Bronchial epithelial cell (primary cell): ENCODE data around the gene ABO. TPM values are rescaled to one million over a fixed set of nuclear protein-coding genes. Genes with fewer than 3 reads are reported as not detected.
"Not testable (repeated sequence)": the region's sequence is repeated elsewhere in the genome, so short reads cannot be mapped to it uniquely, and the experiment has no call there.

ENCODE experiments used
- DNase-seq: peaks from one replicate; pipeline ENCODE4 v3.0.0-alpha.2; 2010; ENCODE audit warnings: low read depth
- FAIRE-seq: peaks from 2 replicates; lab custom pipeline; 2011; peaks lifted over from hg19 to GRCh38; lab: Jason Lieb, UNC
- H3K27me3 ChIP-seq: 2 replicates; pipeline ENCODE4 v1.5.1; 2011; ENCODE audit warnings: low read length; ENCODE audit not compliant: control insufficient read depth, insufficient read depth
- H3K36me3 ChIP-seq: 2 replicates; pipeline ENCODE4 v1.5.1; 2011; ENCODE audit warnings: low read length; ENCODE audit not compliant: control insufficient read depth, insufficient read depth
- H3K4me3 ChIP-seq: 2 replicates; pipeline ENCODE4 v1.5.1; 2011; ENCODE audit warnings: mild to moderate bottlenecking, low read depth, low read length, control low read depth
- CTCF ChIP-seq: IDR thresholded peaks from 2 replicates; pipeline ENCODE4 v1.5.1; 2011; ENCODE audit warnings: mild to moderate bottlenecking, moderate library complexity, low read length, control low read depth, inconsistent platforms; ENCODE audit not compliant: insufficient read depth, severe bottlenecking
- total RNA-seq: library from RNA; depleted of rRNA; stranded (reverse); fragments of >200 nt; gene quantifications from 2 replicates; pipeline ENCODE4 v1.2.1, GENCODE V29; 2014

The ABO gene
- total RNA-seq, 1 donor from 2014 or later: 1.8 TPM

- H3K36me3 ChIP-seq: no peaks in the 10 kb centered on the region
- DNase-seq (no peak), FAIRE-seq (no peak)
- H3K4me3 ChIP-seq: no peak overlapping the region
- TF ChIP-seq CTCF: no peak
- H3K27me3 ChIP-seq: peaks cover 6% of the 10 kb centered on the region
Measured at GRCh38 chr9:133301253-133302230, 26.5 kb upstream of the ABO start.

GRCh38 chr9:133299996-133300395 lies 25.0 kb upstream of the ABO start:
- H3K36me3 ChIP-seq, FAIRE-seq, DNase-seq, H3K4me3 ChIP-seq, H3K27me3 ChIP-seq: not testable (repeated sequence)

GRCh38 chr9:133294257-133294656 lies 19.3 kb upstream of the ABO start:
- no peaks in the 10 kb centered on the region for H3K27me3 ChIP-seq
- no peak for FAIRE-seq
- TF ChIP-seq CTCF: no peak
- no peak overlapping the region for H3K4me3 ChIP-seq
- H3K36me3 ChIP-seq: no peaks in the 10 kb centered on the region
- no peak for DNase-seq

GRCh38 chr9:133290751-133291302 lies 15.8 kb upstream of the ABO start:
- Histone ChIP-seq H3K27me3 (no peaks in the 10 kb centered on the region), H3K36me3 (no peaks in the 10 kb centered on the region), H3K4me3 (no peak overlapping the region)
- no peak for DNase-seq
- TF ChIP-seq CTCF: no peak
- FAIRE-seq: no peak

GRCh38 chr9:133286523-133286922 lies 11.5 kb upstream of the ABO start:
- DNase-seq (peak; percentile 55), FAIRE-seq (no peak)
- Histone ChIP-seq H3K36me3 (no peaks in the 10 kb centered on the region), H3K4me3 (no peak overlapping the region), H3K27me3 (peaks cover 5% of the 10 kb centered on the region)
- no peak for TF ChIP-seq CTCF

GRCh38 chr9:133285252-133285775 lies 10.3 kb upstream of the ABO start:
- no peak for TF ChIP-seq CTCF
- Histone ChIP-seq H3K27me3 (peaks cover 10% of the 10 kb centered on the region), H3K4me3 (no peak overlapping the region), H3K36me3 (no peaks in the 10 kb centered on the region)
- DNase-seq (no peak), FAIRE-seq (no peak)
